B cell (primary cell): ENCODE results near the gene DLG2. TPM values are rescaled to one million over a fixed set of nuclear protein-coding genes. Genes with fewer than 3 reads are reported as not detected.
"Not testable (repeated sequence)": the region's sequence is repeated elsewhere in the genome, so short reads cannot be mapped to it uniquely, and the experiment has no call there.

Source experiments
- ATAC-seq: fragments of 200-7000 bp; cut with Tn5 transposase; one replicate; pipeline ENCODE4 v1.10.0; 2021; ENCODE audit warnings: low read depth, mild to moderate bottlenecking, moderate number of reproducible peaks, moderate library complexity
- CTCF ChIA-PET: fragments of 350-600 bp; sonication (Branson Sonifier 250); formaldehyde crosslinking; loops from one replicate; lab custom pipeline; 2021; ENCODE audit warnings: antibody characterized with exemption, inconsistent platforms; lab: Charles Lee
- POLR2A ChIA-PET: fragments of 350-600 bp; sonication (Branson Sonifier 250); formaldehyde crosslinking; loops from one replicate; lab custom pipeline; 2021; ENCODE audit warnings: antibody characterized with exemption; lab: Charles Lee
- DNase-seq: peaks from one replicate; pipeline ENCODE4 v3.0.0; 2013
- H2AFZ ChIP-seq: 2 replicates; pipeline ENCODE4 v1.6.1; 2012; ENCODE audit warnings: mild to moderate bottlenecking, low read depth, low read length; ENCODE audit not compliant: insufficient read depth, poor library complexity, severe bottlenecking
- H3K27ac ChIP-seq, 2 donors: 1 replicate in 1 of 2; 2 replicates in 1 of 2; pipeline ENCODE4 v1.5.1; 2012 to 2013; ENCODE audit warnings: low read length in 2 of 2, mild to moderate bottlenecking in 2 of 2, moderate library complexity in 1 of 2
- H3K27me3 ChIP-seq, 4 experiments: fragments of 200-600 bp in 1 of 4; sonication (generic) in 1 of 4; replicated peaks in 1 of 4; 1 replicate in 2 of 4; 2 replicates in 2 of 4; pipeline versions ENCODE4 v1.6.1 to v1.7.0; 2013 to 2016; ENCODE audit warnings: low read length in 3 of 4, mild to moderate bottlenecking in 2 of 4, mixed read lengths in 1 of 4, moderate library complexity in 1 of 4; ENCODE audit not compliant: insufficient read depth in 4 of 4, control insufficient read depth in 3 of 4; ENCODE audit errors: control extremely low read depth in 1 of 4
- H3K36me3 ChIP-seq, 2 experiments: replicated peaks in 1 of 2; 1 replicate in 1 of 2; 2 replicates in 1 of 2; pipeline versions ENCODE4 v1.6.1 to v1.7.1; 2013; ENCODE audit warnings: low read length in 1 of 2; ENCODE audit not compliant: insufficient read depth in 2 of 2, control insufficient read depth in 1 of 2; ENCODE audit errors: control extremely low read depth in 1 of 2, extremely low read depth in 1 of 2
- H3K4me1 ChIP-seq, 2 donors: fragments of 200-600 bp in 1 of 2; sonication (generic) in 1 of 2; 1 replicate in 1 of 2; 2 replicates in 1 of 2; pipeline versions ENCODE4 v1.5.1 to v1.6.1; 2013 to 2017; ENCODE audit warnings: low read length in 2 of 2; ENCODE audit not compliant: control insufficient read depth in 2 of 2, insufficient read depth in 2 of 2
- H3K4me2 ChIP-seq: replicated peaks from 2 replicates; pipeline ENCODE3; 2012; ENCODE audit warnings: mild to moderate bottlenecking, low read depth, low read length; ENCODE audit not compliant: poor library complexity, severe bottlenecking
- H3K4me3 ChIP-seq, 5 experiments: fragments of 200-600 bp in 1 of 5; sonication (generic) in 1 of 5; 1 replicate in 3 of 5; 2 replicates in 2 of 5; pipeline versions ENCODE4 v1.5.1 to v1.7.0; 2011 to 2016; ENCODE audit warnings: low read length in 4 of 5, mild to moderate bottlenecking in 4 of 5, low read depth in 2 of 5, control low read depth in 1 of 5, moderate library complexity in 1 of 5; ENCODE audit not compliant: insufficient read depth in 1 of 5; ENCODE audit errors: control extremely low read depth in 1 of 5, extremely low read depth in 1 of 5
- H3K79me2 ChIP-seq: fragments of 200-600 bp; sonication (generic); one replicate; pipeline ENCODE4 v1.6.0; 2016; ENCODE audit warnings: low read length; ENCODE audit not compliant: control insufficient read depth, insufficient read depth
- H3K9ac ChIP-seq: fragments of 200-600 bp; sonication (generic); 2 replicates; pipeline ENCODE4 v1.6.1; 2017; ENCODE audit warnings: mild to moderate bottlenecking, low read length, moderate library complexity
- H3K9me3 ChIP-seq, 3 donors: one replicate each; pipeline versions ENCODE4 v1.6.1 to v1.7.1; 2013; ENCODE audit warnings: low read length in 2 of 3; ENCODE audit not compliant: control insufficient read depth in 2 of 3, insufficient read depth in 1 of 3; ENCODE audit errors: control extremely low read depth in 1 of 3
- H4K20me1 ChIP-seq: 2 replicates; pipeline ENCODE4 v1.6.0; 2012; ENCODE audit warnings: mild to moderate bottlenecking, low read length; ENCODE audit not compliant: insufficient read depth, control insufficient read depth, poor library complexity, severe bottlenecking
- H3K27ac Mint-ChIP-seq: one replicate; pipeline ENCODE4 v1.8.0; 2021; ENCODE audit warnings: mixed read lengths
- H3K27me3 Mint-ChIP-seq: one replicate; pipeline ENCODE4 v1.8.0; 2021; ENCODE audit warnings: mixed read lengths
- H3K4me1 Mint-ChIP-seq: one replicate; pipeline ENCODE4 v1.8.0; 2021; ENCODE audit warnings: mixed read lengths
- H3K4me3 Mint-ChIP-seq: one replicate; pipeline ENCODE4 v1.8.0; 2021; ENCODE audit warnings: mixed read lengths
- H3K9me3 Mint-ChIP-seq: one replicate; pipeline ENCODE4 v1.8.0; 2022; ENCODE audit warnings: mixed read lengths; ENCODE audit not compliant: insufficient read depth
- EZH2 ChIP-seq: IDR thresholded peaks from 2 replicates; pipeline ENCODE4 v1.6.1; 2012; ENCODE audit warnings: borderline replicate concordance, low read depth, mild to moderate bottlenecking, moderate library complexity, low read length; ENCODE audit not compliant: insufficient read depth, poor library complexity, severe bottlenecking
- WGBS: methylation state at CpG from one replicate; pipeline ENCODE4 v1.1.5; 2013; ENCODE audit warnings: missing lambda C conversion rate; ENCODE audit not compliant: insufficient coverage; 5-methylcytosine and 5-hydroxymethylcytosine counted together
- intact Hi-C: fragments of 100-400 bp; cut with micrococcal nuclease; formaldehyde crosslinking; loops from one replicate; pipeline ENCODE4 v1.10.0; 2022
- polyA plus RNA-seq: library from polyadenylated mRNA; depleted of rRNA; stranded (reverse); fragments of >200 nt; gene quantifications from 2 replicates; pipeline ENCODE4 v1.2.3, GENCODE V29; 2012
- total RNA-seq, 2 donors: library from RNA; stranded (reverse); fragments of 120-200 nt in 1 of 2; gene quantifications; 1 replicate in 1 of 2; 2 replicates in 1 of 2; pipeline versions ENCODE4 v1.2.3 to v1.2.4, GENCODE V29; 2013 to 2022
- TF ChIP-seq, protein P1 (sequence below): fragments of 200-600 bp; IDR thresholded peaks from one replicate; pipeline ENCODE4 v1.8.0; 2022; ENCODE audit warnings: antibody characterized with exemption, mild to moderate bottlenecking

DLG2 gene
- total and polyA plus RNA-seq, 2 donors (not counting 1 experiment from before 2014, with no cell fraction given): 0.54 to 5.4 TPM

- no peak for ATAC-seq
- WGBS: 95% methylated on average over 3 of the region's 4 CpGs
- H3K9me3 Mint-ChIP-seq: no peaks in the 10 kb centered on the region
These were observed 395.6 kb downstream of the DLG2 start for GRCh38 chr11:85231588-85231987.

DNA sequence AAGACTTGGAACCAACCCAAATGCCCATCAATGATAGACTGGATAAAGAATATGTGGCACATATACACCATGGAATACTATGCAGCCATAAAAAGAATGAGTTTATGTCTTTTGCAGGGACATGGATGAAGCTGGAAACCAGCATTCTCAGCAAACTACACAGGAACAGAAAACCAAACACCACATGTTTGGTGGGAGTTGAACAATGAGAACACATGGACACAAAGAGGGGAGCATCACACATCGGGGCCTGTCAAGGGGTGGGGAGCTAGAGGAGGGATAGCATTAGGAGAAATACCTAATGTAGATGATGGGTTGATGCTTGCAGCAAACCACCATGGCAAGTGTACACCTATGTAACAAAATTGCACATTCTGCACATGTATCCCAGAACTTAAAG lies 397.4 kb downstream of the DLG2 start:
- H3K4me3 Mint-ChIP-seq, H3K4me1 ChIP-seq, H3K9ac ChIP-seq, DNase-seq, H3K27ac ChIP-seq, H3K27me3 Mint-ChIP-seq, H2AFZ ChIP-seq, intact Hi-C loops, H3K27ac Mint-ChIP-seq, H3K79me2 ChIP-seq, POLR2A ChIA-PET, H3K4me1 Mint-ChIP-seq, H3K4me3 ChIP-seq, H3K4me2 ChIP-seq, CTCF ChIA-PET, H3K9me3 ChIP-seq, H3K27me3 ChIP-seq, ATAC-seq, H3K36me3 ChIP-seq, H4K20me1 ChIP-seq, H3K9me3 Mint-ChIP-seq: not testable (repeated sequence)
- WGBS: no CpG with 5 or more reads among the region's 1 CpG

More at GRCh38 chr11:85231588-85231987, 395.6 kb downstream of the DLG2 start:
- Histone ChIP-seq H3K4me3 (no peak overlapping the region), H3K79me2 (no peaks in the 10 kb centered on the region), H2AFZ (no peak overlapping the region), H3K36me3 (no peaks in the 10 kb centered on the region), H3K4me2 (no peak overlapping the region), H4K20me1 (no peaks in the 10 kb centered on the region), H3K9ac (no peak overlapping the region), H3K9me3 (no peaks in the 10 kb centered on the region), H3K4me1 (no peaks in the 10 kb centered on the region), H3K27me3 (no peaks in the 10 kb centered on the region), H3K27ac (no peak overlapping the region)
- no peaks in the 10 kb centered on the region for H3K27me3 Mint-ChIP-seq
- POLR2A ChIA-PET: no interaction called here
- H3K27ac Mint-ChIP-seq: no peak overlapping the region
- TF ChIP-seq, protein P1, sequence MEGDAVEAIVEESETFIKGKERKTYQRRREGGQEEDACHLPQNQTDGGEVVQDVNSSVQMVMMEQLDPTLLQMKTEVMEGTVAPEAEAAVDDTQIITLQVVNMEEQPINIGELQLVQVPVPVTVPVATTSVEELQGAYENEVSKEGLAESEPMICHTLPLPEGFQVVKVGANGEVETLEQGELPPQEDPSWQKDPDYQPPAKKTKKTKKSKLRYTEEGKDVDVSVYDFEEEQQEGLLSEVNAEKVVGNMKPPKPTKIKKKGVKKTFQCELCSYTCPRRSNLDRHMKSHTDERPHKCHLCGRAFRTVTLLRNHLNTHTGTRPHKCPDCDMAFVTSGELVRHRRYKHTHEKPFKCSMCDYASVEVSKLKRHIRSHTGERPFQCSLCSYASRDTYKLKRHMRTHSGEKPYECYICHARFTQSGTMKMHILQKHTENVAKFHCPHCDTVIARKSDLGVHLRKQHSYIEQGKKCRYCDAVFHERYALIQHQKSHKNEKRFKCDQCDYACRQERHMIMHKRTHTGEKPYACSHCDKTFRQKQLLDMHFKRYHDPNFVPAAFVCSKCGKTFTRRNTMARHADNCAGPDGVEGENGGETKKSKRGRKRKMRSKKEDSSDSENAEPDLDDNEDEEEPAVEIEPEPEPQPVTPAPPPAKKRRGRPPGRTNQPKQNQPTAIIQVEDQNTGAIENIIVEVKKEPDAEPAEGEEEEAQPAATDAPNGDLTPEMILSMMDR: no peak
- TF ChIP-seq EZH2: no peak
- H3K4me3 Mint-ChIP-seq: no peak overlapping the region
- no peak for DNase-seq
- intact Hi-C loops: no loop called here
- CTCF ChIA-PET: no interaction called here
- no peaks in the 10 kb centered on the region for H3K4me1 Mint-ChIP-seq
